Colonic mucosa (tissue), 4 donors: ENCODE results near the gene ATP6V1G2. TPM values are rescaled to one million over a fixed set of nuclear protein-coding genes. Genes with fewer than 3 reads are reported as not detected.

Experiments
- DNase-seq: peaks from one replicate; pipeline ENCODE4 v3.0.0-alpha.2; 2020
- H3K27ac ChIP-seq: fragments of 200-600 bp; one replicate; pipeline ENCODE4 v1.8.0; 2021
- H3K27me3 ChIP-seq: fragments of 200-600 bp; one replicate; pipeline ENCODE4 v1.8.0; 2021
- H3K36me3 ChIP-seq: fragments of 200-600 bp; one replicate; pipeline ENCODE4 v1.8.0; 2021
- H3K4me1 ChIP-seq: fragments of 200-600 bp; one replicate; pipeline ENCODE4 v1.8.0; 2021; ENCODE audit warnings: mild to moderate bottlenecking
- H3K4me3 ChIP-seq: fragments of 200-600 bp; one replicate; pipeline ENCODE4 v1.8.0; 2021
- H3K9ac ChIP-seq, 2 donors: one replicate each; pipeline ENCODE4 v1.7.0; 2013; ENCODE audit warnings: control low read depth in 2 of 2, low read depth in 2 of 2, low read length in 2 of 2
- H3K9me3 ChIP-seq: fragments of 200-600 bp; one replicate; pipeline ENCODE4 v1.8.0; 2021
- CTCF ChIP-seq: fragments of 200-600 bp; IDR thresholded peaks from one replicate; pipeline ENCODE4 v1.8.0; 2022; ENCODE audit warnings: antibody characterized with exemption, mild to moderate bottlenecking
- intact Hi-C: fragments of 100-400 bp; cut with DNase I; formaldehyde crosslinking; loops from one replicate; pipeline ENCODE4 v1.14.1; 2022
- total RNA-seq, 2 donors: library from RNA; stranded (reverse); fragmentation: NEBNext Ultra II Directional in 1 of 2; extraction: Animal tissue kit (Norgen Biotek cat#: 25700) in 1 of 2; gene quantifications; one replicate each; pipeline ENCODE4 v1.2.1, GENCODE V29; 2021
- donor health status: healthy.
- donor health status: DM: no; HTN: no; CAD: no.
- donor health status: DM: no; HTN: no; CAD: no.

Gene ATP6V1G2
- total RNA-seq, 2 donors from 2014 or later, result 0.57 to 0.85 TPM

DNA sequence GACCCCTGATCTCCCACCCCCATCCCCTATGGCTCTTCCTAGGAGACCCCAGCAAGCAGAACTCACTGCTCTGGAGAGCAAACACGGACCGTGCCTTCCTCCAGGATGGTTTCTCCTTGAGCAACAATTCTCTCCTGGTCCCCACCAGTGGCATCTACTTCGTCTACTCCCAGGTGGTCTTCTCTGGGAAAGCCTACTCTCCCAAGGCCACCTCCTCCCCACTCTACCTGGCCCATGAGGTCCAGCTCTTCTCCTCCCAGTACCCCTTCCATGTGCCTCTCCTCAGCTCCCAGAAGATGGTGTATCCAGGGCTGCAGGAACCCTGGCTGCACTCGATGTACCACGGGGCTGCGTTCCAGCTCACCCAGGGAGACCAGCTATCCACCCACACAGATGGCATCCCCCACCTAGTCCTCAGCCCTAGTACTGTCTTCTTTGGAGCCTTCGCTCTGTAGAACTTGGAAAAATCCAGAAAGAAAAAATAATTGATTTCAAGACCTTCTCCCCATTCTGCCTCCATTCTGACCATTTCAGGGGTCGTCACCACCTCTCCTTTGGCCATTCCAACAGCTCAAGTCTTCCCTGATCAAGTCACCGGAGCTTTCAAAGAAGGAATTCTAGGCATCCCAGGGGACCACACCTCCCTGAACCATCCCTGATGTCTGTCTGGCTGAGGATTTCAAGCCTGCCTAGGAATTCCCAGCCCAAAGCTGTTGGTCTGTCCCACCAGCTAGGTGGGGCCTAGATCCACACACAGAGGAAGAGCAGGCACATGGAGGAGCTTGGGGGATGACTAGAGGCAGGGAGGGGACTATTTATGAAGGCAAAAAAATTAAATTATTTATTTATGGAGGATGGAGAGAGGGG lies 27.1 kb upstream of the ATP6V1G2 start:
- Histone ChIP-seq H3K4me3 (no peak overlapping the region), H3K4me1 (no peaks in the 10 kb centered on the region), H3K9me3 (no peaks in the 10 kb centered on the region), H3K27ac (no peak overlapping the region), H3K9ac (no peak overlapping the region), H3K36me3 (no peaks in the 10 kb centered on the region), H3K27me3 (no peaks in the 10 kb centered on the region)
- TF ChIP-seq CTCF, result no peak
- DNase-seq, result no peak
- intact Hi-C loops, result no loop called here

DNA sequence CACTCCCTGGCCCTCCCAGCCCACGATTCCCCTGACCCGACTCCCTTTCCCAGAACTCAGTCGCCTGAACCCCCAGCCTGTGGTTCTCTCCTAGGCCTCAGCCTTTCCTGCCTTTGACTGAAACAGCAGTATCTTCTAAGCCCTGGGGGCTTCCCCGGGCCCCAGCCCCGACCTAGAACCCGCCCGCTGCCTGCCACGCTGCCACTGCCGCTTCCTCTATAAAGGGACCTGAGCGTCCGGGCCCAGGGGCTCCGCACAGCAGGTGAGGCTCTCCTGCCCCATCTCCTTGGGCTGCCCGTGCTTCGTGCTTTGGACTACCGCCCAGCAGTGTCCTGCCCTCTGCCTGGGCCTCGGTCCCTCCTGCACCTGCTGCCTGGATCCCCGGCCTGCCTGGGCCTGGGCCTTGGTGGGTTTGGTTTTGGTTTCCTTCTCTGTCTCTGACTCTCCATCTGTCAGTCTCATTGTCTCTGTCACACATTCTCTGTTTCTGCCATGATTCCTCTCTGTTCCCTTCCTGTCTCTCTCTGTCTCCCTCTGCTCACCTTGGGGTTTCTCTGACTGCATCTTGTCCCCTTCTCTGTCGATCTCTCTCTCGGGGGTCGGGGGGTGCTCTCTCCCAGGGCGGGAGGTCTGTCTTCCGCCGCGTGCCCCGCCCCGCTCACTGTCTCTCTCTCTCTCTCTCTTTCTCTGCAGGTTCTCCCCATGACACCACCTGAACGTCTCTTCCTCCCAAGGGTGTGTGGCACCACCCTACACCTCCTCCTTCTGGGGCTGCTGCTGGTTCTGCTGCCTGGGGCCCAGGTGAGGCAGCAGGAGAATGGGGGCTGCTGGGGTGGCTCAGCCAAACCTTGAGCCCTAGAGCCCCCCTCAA lies 25.9 kb upstream of the ATP6V1G2 start, which contains the start of gene LTA:
Gene LTA, plus strand, starts transcription at position 249 of the 871 bp plus-strand sequence. Its CDS starts 454 bp downstream, at position 703.
- Histone ChIP-seq H3K4me3 (peak within 1 kb of the TSS; percentile 16), H3K27ac (peak within 1 kb of the TSS; percentile 25)
- DNase-seq, result no peak

GRCh38 chr6:31569861-31570536 lies 23.6 kb upstream of the ATP6V1G2 start:
- Histone ChIP-seq H3K9me3 (no peaks in the 10 kb centered on the region), H3K27me3 (no peaks in the 10 kb centered on the region), H3K27ac (no peak overlapping the region), H3K9ac (no peak overlapping the region), H3K4me3 (no peak overlapping the region), H3K36me3 (no peaks in the 10 kb centered on the region), H3K4me1 (no peaks in the 10 kb centered on the region)
- DNase-seq, result no peak
- TF ChIP-seq CTCF, result no peak
- intact Hi-C loops, result no loop called here

More for the DNA sequence above, 25.9 kb upstream of the ATP6V1G2 start, which contains the start of gene LTA:
- no peaks in the 10 kb centered on the region for H3K27me3 ChIP-seq
- intact Hi-C loops, result no loop called here
- peak within 1 kb of the TSS in 1 of 2 donors; percentile 50 for H3K9ac ChIP-seq
- no peaks in the 10 kb centered on the region for H3K9me3 ChIP-seq
- TF ChIP-seq CTCF, result no peak
- no peaks in the 10 kb centered on the region for H3K4me1 ChIP-seq
- no peaks in the 10 kb centered on the region for H3K36me3 ChIP-seq

- intact Hi-C loops, result no loop called here
- no peak for TF ChIP-seq CTCF
- H3K36me3 ChIP-seq, result no peaks in the 10 kb centered on the region
- H3K4me3 ChIP-seq, result no peak overlapping the region
- no peaks in the 10 kb centered on the region for H3K9me3 ChIP-seq
- H3K4me1 ChIP-seq, result no peaks in the 10 kb centered on the region
- H3K27ac ChIP-seq, result no peak overlapping the region
- no peaks in the 10 kb centered on the region for H3K27me3 ChIP-seq
- no peak for DNase-seq
- H3K9ac ChIP-seq, result no peak overlapping the region
Observed at GRCh38 chr6:31568537-31568961, 22.1 kb upstream of the ATP6V1G2 start.
